IPS-20b (cell line): ENCODE results near the gene MLH3.

ENCODE experiments used
- H3K27ac ChIP-seq: one replicate; pipeline ENCODE4 v1.5.1; 2013; ENCODE audit warnings: low read length
- H3K27me3 ChIP-seq: 2 replicates; pipeline ENCODE4 v1.6.1; 2013; ENCODE audit warnings: mild to moderate bottlenecking, low read length, inconsistent platforms; ENCODE audit not compliant: insufficient read depth
- H3K36me3 ChIP-seq: 2 replicates; pipeline ENCODE4 v1.6.1; 2013; ENCODE audit warnings: low read depth, mild to moderate bottlenecking, inconsistent platforms, low read length, moderate library complexity; ENCODE audit not compliant: insufficient read depth
- H3K4me1 ChIP-seq: 2 replicates; pipeline ENCODE4 v1.6.1; 2013; ENCODE audit warnings: mild to moderate bottlenecking, control low read depth, inconsistent platforms, low read length, moderate library complexity; ENCODE audit not compliant: insufficient read depth
- H3K4me3 ChIP-seq: 2 replicates; pipeline ENCODE4 v1.5.1; 2013; ENCODE audit warnings: mild to moderate bottlenecking, low read length, inconsistent platforms
- H3K9ac ChIP-seq: 2 replicates; pipeline ENCODE4 v1.6.1; 2013; ENCODE audit warnings: low read depth, mild to moderate bottlenecking, inconsistent platforms, low read length, moderate library complexity
- H3K9me3 ChIP-seq: 2 replicates; pipeline ENCODE4 v1.6.1; 2013; ENCODE audit warnings: mild to moderate bottlenecking, low read depth, low read length, inconsistent platforms; ENCODE audit not compliant: insufficient read depth

Gene MLH3

DNA sequence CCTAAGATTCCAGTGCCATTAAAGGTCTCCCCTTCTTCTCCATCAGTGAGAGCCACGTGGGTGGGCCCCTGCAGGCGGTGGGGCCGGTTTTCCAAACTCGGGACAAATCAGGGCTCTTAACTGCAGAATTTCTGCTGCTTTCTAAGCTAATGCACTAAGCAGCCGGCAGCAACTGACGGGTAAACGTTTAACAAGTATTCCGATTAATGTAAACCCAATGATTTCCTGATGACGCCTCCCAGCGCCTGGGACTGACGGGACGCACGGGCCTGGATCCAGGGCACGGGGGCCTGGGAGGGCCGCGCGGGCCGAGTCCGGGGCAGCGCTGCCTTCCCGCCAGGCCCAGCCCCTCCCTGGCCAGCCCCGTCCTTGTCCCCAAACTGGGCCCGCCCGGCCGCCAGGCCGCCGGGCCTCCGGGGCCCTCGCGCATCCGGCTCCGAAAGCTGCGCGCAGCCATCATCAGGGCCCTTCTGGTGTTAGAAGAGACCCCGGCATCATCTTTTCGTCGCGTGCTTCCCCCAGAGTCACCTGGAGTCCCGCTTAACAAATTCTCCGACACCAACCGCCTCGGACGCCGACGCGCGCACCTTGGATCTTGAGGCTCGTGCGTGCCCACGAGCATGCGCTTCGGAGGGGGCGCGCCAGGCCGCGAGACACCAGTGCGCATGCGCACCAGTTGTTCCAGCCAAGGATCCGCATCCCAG, at the start of gene MLH3:
Gene MLH3, minus strand, starts transcription at position 616 of the 704 bp plus-strand sequence. CDS start 1,812 bp downstream, outside the sequence.
- no peaks in the 10 kb centered on the region for H3K4me1 ChIP-seq
- peak within 1 kb of the TSS; percentile 90 for H3K9ac ChIP-seq
- H3K27ac ChIP-seq, result peak within 1 kb of the TSS; percentile 56

DNA sequence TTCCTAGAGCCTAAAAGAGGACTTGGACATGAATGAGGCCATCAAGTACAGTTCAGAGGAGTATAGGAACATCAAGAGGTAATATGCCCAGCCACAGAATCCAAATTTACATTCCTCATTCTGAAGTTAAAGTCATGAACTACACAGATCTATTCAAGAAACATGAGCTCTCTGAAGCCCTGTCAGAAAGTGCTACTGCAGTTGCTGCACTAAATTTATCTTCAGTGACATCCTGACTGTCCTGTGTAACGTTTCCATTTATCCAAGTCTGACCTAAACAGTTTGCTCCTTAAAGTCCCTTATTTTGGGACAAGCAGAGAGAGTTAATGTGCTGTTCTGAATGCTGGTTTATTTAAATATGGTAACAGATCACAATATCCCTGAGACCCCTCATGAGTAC, 47.4 kb upstream of the MLH3 start:
- Histone ChIP-seq H3K9ac (no peak overlapping the region), H3K4me3 (no peak overlapping the region), H3K36me3 (peaks cover 83% of the 10 kb centered on the region), H3K9me3 (no peaks in the 10 kb centered on the region), H3K4me1 (no peaks in the 10 kb centered on the region), H3K27me3 (no peaks in the 10 kb centered on the region), H3K27ac (no peak overlapping the region)

More for the DNA sequence above, at the start of gene MLH3:
- Histone ChIP-seq H3K9me3 (no peaks in the 10 kb centered on the region), H3K4me3 (peak within 1 kb of the TSS; percentile 74), H3K36me3 (no peaks in the 10 kb centered on the region; the same call in 1 of the 2 replicates), H3K27me3 (no peaks in the 10 kb centered on the region)

DNA sequence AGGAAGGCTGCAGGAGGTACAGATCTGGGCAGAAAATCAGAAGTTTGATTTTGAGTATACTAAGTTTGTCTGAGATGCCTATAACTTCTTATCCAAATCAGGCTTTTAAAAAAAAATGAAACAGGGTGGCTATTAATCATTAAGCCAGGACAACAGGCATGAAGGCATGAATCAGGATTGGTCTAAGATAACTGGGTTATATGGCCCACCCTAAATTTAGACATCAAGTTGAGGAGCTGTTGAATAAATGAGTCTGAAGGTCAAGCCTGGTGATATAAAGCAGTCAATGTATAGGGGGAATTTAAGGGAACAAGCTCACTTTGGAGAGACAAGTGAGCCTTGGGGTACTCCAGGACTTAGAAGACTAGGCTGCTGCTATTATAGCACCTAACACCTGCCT, 46.9 kb upstream of the MLH3 start:
- H3K9ac ChIP-seq, result no peak overlapping the region
- no peaks in the 10 kb centered on the region for H3K27me3 ChIP-seq
- no peak overlapping the region for H3K27ac ChIP-seq
- H3K36me3 ChIP-seq, result peaks cover 80% of the 10 kb centered on the region
- peaks cover under 1% of the 10 kb centered on the region; the same call in 1 of the 2 replicates for H3K4me1 ChIP-seq
- H3K9me3 ChIP-seq, result no peaks in the 10 kb centered on the region
- no peak overlapping the region for H3K4me3 ChIP-seq

DNA sequence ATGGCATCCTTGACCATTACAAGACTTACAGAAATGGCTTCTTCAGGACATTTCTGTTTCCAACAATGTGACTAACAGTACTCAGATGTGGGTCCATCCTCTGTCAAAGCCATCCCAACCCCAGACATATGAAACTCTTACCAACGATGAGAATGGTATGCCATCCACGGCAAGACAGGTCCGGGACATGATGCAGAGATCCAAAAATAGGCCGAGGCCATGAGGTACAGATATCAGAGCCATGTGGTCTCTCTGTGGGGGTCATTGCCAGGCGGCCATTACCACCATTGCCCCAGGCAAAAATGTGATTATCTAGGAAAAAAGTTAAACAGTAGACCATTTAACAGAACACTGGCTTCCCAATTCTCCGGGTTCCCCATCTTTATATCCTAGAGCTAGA, 45.7 kb upstream of the MLH3 start:
- peaks cover 75% of the 10 kb centered on the region for H3K36me3 ChIP-seq

DNA sequence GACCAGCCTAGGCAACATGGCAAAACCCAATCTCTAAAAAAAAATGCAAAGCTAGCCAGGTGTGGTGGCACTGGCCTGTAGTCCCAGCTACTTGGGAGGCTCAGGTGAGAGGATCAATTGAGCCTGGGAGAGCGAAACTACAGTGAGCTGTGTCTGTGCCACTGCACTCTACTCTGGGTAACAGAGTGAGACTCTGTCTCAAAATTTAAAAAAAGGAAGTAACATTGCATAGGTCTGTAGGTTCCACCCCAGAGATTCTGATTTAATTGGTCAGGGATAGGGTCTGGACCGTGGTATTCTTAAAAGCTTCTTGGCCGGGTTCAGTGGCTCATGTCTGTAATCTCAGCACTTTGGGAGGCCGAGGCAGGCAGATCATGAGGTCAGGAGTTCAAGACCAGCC, 44.4 kb upstream of the MLH3 start:
- Histone ChIP-seq H3K9ac (no peak overlapping the region), H3K36me3 (peaks cover 74% of the 10 kb centered on the region), H3K27ac (no peak overlapping the region), H3K4me1 (peaks cover 7% of the 10 kb centered on the region; the same call in 1 of the 2 replicates), H3K4me3 (no peak overlapping the region), H3K9me3 (no peaks in the 10 kb centered on the region), H3K27me3 (no peaks in the 10 kb centered on the region)

More for the DNA sequence above, 45.7 kb upstream of the MLH3 start:
- no peak overlapping the region for H3K9ac ChIP-seq
- H3K4me1 ChIP-seq, result peaks cover 7% of the 10 kb centered on the region; the same call in 1 of the 2 replicates
- no peaks in the 10 kb centered on the region for H3K9me3 ChIP-seq
- no peak overlapping the region for H3K4me3 ChIP-seq
- no peaks in the 10 kb centered on the region for H3K27me3 ChIP-seq
- H3K27ac ChIP-seq, result no peak overlapping the region

DNA sequence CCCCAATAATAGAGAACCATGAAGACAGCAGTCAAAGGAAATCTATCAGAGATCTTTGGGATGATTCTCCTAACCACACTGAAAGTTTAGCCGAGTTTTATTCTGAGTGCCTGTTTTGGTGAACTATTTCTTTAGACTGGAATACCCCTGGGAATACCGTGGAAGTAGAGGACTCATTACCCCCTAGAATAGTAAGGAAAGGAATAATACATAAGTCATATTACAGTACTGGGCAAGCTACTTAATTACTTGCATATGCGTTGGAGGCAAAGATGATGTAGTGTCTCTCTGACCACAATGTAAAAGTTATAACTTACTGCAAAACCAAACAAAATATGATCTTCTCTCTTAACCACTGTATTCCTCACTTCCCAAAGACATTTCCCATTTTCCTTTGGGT, 43.6 kb upstream of the MLH3 start:
- H3K9me3 ChIP-seq, result no peaks in the 10 kb centered on the region
- peaks cover 7% of the 10 kb centered on the region; the same call in 1 of the 2 replicates for H3K4me1 ChIP-seq
- no peak overlapping the region for H3K27ac ChIP-seq
- peaks cover 72% of the 10 kb centered on the region for H3K36me3 ChIP-seq
- no peak overlapping the region for H3K9ac ChIP-seq
- H3K27me3 ChIP-seq, result no peaks in the 10 kb centered on the region
- no peak overlapping the region for H3K4me3 ChIP-seq

DNA sequence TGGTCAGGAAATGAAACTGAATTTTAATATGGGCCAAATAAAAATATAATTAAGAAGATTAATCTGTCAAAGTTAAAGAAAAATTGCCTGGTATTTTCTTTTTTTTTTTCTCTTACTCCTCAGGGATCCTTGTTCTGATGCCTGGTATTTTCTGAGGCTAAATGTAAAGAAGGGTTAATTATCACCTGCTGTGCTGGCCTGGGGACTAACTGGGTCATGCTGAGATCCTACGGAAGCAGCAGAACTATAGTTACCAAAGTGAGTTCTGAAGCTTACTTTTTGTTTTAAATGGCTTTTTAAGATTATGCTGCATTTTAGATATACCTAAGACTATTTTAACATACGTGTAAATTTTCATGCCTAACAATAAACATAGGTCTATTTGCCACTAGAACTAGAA, 41.4 kb upstream of the MLH3 start:
- Histone ChIP-seq H3K27me3 (no peaks in the 10 kb centered on the region), H3K4me3 (no peak overlapping the region), H3K36me3 (peaks cover 65% of the 10 kb centered on the region), H3K9ac (no peak overlapping the region), H3K9me3 (no peaks in the 10 kb centered on the region), H3K4me1 (peaks cover 7% of the 10 kb centered on the region; the same call in 1 of the 2 replicates), H3K27ac (no peak overlapping the region)

DNA sequence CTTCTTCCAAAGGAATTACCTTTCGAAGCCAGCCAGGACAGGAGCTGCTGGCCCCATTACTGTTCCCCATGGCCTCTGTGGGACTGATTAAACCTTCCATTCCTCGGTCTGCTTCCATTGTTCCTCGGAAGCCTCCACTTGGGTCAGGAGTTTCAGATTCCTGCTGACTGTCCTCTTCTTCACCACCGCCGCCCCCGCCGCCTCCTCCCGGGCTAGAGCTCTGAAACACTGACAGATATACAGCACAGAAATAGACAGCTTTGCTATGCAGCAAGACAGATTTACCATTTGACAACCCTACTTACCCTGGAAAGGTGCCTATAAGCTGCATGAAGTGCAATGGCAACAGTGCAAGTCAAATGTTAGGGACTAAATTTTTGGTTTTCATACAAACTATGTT, 40.0 kb upstream of the MLH3 start:
- Histone ChIP-seq H3K4me1 (peaks cover 7% of the 10 kb centered on the region; the same call in 1 of the 2 replicates), H3K27ac (no peak overlapping the region), H3K9ac (no peak overlapping the region), H3K9me3 (no peaks in the 10 kb centered on the region), H3K36me3 (peaks cover 65% of the 10 kb centered on the region), H3K4me3 (no peak overlapping the region), H3K27me3 (no peaks in the 10 kb centered on the region)

DNA sequence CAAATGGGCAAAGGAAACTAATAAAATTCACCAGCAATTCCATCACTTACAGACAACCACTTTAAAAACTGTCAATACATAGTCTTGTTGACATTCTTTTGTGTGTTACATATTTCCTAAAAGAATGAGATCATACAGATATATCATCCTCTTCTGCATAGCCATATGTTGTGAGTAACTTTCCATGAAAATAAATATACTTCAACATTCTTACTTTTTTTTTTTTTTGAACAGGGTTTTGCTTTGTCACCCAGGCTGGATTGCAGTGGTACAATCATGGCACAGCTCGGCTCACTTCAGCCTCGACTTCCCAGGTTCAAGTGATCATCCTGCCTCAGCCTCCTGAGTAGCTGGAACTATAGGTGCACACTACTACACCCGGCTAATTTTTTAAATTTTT, 39.1 kb upstream of the MLH3 start:
- Histone ChIP-seq H3K27ac (no peak overlapping the region), H3K4me3 (no peak overlapping the region), H3K9ac (no peak overlapping the region), H3K27me3 (no peaks in the 10 kb centered on the region), H3K4me1 (peaks cover 7% of the 10 kb centered on the region; the same call in 1 of the 2 replicates), H3K36me3 (peaks cover 63% of the 10 kb centered on the region), H3K9me3 (no peaks in the 10 kb centered on the region)

DNA sequence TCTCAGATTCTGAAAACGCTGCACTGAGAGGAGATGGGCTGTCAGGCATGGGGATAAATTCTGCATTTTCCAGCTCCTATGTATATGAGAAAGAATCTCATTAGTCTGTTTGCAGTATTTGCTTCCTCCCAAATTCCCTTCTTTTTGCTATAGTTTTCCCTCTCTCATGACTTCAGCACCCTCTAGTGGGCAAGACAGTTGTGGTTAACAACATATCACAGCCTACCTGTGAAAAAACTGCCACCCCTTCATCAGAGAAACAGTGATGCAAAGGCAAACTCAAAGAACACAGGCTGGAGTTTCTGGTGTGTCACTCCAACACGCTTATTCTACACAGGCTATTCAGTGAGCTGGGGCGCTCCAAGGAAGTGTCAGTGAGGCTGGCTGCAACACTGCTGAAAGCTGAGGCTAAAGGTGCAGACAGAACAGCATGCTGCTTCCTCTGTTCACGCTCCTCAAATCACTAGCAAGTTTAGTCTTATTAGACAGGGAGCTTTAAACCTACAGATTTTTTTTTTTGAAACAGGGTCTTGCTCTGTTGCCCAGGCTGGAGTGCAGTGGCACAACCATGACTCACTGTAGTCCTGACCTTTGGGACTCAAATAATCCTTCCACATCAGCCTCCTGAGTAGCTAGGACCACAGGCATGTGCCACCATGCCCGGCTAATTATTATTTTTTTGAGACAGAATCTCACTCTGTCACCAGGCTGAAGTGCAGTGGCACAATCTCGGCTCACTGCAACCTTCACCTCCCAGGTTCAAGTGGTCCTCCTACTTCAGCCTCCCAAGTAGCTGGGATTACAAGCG, 37.5 kb upstream of the MLH3 start:
- no peaks in the 10 kb centered on the region for H3K9me3 ChIP-seq
- H3K4me3 ChIP-seq, result no peak overlapping the region
- H3K36me3 ChIP-seq, result peaks cover 63% of the 10 kb centered on the region
- no peaks in the 10 kb centered on the region for H3K27me3 ChIP-seq
- H3K4me1 ChIP-seq, result peaks cover 7% of the 10 kb centered on the region; the same call in 1 of the 2 replicates
- H3K27ac ChIP-seq, result no peak overlapping the region
- H3K9ac ChIP-seq, result no peak overlapping the region

DNA sequence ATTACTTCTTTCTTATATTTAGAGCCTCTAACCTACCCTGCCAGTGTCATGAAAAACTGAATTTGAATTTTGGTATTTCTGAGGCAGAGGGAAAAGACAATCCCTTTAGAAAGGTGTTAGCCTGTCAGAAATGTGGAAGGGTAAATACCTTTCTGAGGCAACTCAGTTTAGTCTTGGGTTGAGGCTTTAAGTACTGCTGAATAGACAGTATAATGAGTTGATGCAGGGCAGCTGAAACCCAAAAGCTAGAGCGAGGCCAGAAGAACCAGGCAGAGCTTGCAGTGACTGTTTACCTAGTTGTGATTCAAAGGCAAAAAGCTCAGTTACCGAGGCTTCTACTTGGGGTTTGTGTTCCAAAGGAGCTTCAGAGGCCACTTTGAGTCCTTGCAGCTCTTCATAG, 36.9 kb upstream of the MLH3 start:
- H3K36me3 ChIP-seq, result peaks cover 66% of the 10 kb centered on the region
- no peaks in the 10 kb centered on the region for H3K27me3 ChIP-seq
- no peaks in the 10 kb centered on the region for H3K9me3 ChIP-seq
- no peak overlapping the region for H3K9ac ChIP-seq
- H3K27ac ChIP-seq, result no peak overlapping the region
- H3K4me3 ChIP-seq, result no peak overlapping the region
- H3K4me1 ChIP-seq, result peaks cover 7% of the 10 kb centered on the region; the same call in 1 of the 2 replicates

DNA sequence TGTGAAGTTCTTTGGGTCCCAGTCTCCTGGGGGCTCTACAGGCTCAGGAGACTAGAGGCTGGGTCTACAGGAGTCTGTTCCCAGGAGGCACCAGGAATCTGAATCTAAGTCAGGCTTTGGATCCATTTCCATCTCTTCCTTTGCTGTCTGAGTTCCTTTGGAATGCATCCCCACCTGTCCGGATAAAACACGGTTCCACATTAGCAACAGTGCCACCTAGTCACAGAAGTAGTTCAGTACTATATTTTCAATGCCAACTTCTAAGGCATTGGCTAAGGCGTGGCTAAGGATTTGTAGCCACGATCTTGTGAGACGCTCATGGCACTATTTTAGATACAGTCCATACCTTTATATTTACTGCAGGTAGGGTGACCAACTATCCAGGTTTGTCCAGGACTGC, 33.2 kb upstream of the MLH3 start:
- H3K27ac ChIP-seq, result no peak overlapping the region
- no peaks in the 10 kb centered on the region for H3K4me1 ChIP-seq
- peaks cover 64% of the 10 kb centered on the region for H3K36me3 ChIP-seq
- H3K9ac ChIP-seq, result no peak overlapping the region
- H3K27me3 ChIP-seq, result no peaks in the 10 kb centered on the region
- no peak overlapping the region for H3K4me3 ChIP-seq
- no peaks in the 10 kb centered on the region for H3K9me3 ChIP-seq
